ENCODE results near the gene MORN1. TPM values are rescaled to one million over a fixed set of nuclear protein-coding genes. Genes with fewer than 3 reads are reported as not detected.

MORN1 gene
- total and polyA plus RNA-seq, 11 donors = 2.2 to 8.2 (median 3.8) TPM

GRCh38 chr1:2435746-2436355 lies 44.5 kb upstream of the MORN1 start:
- TF ChIP-seq POLR2A (IDR thresholded peaks at IDR 0.05) (no peak), CTCF (IDR thresholded peaks at IDR 0.05) (no peak)
- H3K4me3 ChIP-seq = no peak overlapping the region
- no peak for ATAC-seq
- H3K27ac ChIP-seq = no peak overlapping the region
- no peak for DNase-seq
- H3K9me3 ChIP-seq = no peaks in the 10 kb centered on the region
- peaks cover 4 to 45% (median 16%) of the 10 kb centered on the region in 9 donors for H3K27me3 ChIP-seq
- no peaks in the 10 kb centered on the region for H3K36me3 ChIP-seq
- H3K4me1 ChIP-seq = no peaks in the 10 kb centered on the region
- intact Hi-C loops (cut with DNase I) = loop anchor here in 1 of 10 donors (10.0 kb wide), 1 partner anchor 219 kb away; no protein-coding TSS in a partner anchor
- WGBS, 4 donors = 67 to 79% (median 68%) methylated on average over 1 to 2 of the region's 2 CpGs

DNA sequence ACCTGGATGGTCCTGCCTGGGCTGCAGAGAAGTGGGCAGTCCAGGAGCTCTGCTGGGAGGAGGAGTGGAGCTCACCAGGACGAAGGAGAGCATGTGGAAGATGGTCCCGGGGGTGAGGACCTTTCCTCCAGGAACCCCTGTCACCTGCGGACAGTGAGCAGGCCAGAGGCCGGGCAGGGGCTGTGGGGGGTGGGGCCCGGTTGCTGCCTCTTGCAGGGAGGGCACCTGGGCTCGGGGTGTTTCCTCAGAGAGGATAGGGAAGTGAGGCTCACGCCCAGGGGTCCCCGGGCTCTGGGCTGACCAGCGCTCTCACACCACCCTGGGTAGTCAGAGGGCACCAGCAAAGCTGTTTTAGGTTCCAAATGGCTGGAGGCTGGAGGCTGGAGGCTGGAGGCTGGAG lies 43.7 kb upstream of the MORN1 start:
- peaks cover 4 to 46% (median 21%) of the 10 kb centered on the region in 9 donors for H3K27me3 ChIP-seq
- 67 to 80% (median 69%) methylated on average over 7 to 9 of the region's 9 CpGs for WGBS, 4 donors
- TF ChIP-seq POLR2A (IDR thresholded peaks at IDR 0.05) = no peak
- TF ChIP-seq CTCF (IDR thresholded peaks at IDR 0.05) = no peak
- DNase-seq (no peak), ATAC-seq (no peak)
- no peaks in the 10 kb centered on the region for H3K4me1 ChIP-seq
- H3K36me3 ChIP-seq = no peaks in the 10 kb centered on the region
- no peak overlapping the region for H3K27ac ChIP-seq
- intact Hi-C loops (cut with DNase I) = loop anchor here in 1 of 10 donors (10.0 kb wide), 1 partner anchor 220 kb away; no protein-coding TSS in a partner anchor
- no peak overlapping the region for H3K4me3 ChIP-seq
- peaks cover 0 to 2% (median 0%) of the 10 kb centered on the region in 12 donors for H3K9me3 ChIP-seq

GRCh38 chr1:2433936-2434655 lies 42.7 kb upstream of the MORN1 start:
- DNase-seq (no peak), ATAC-seq (no peak)
- no peaks in the 10 kb centered on the region for H3K4me1 ChIP-seq
- 75 to 79% (median 77%) methylated on average over 18 to 34 of the region's 34 CpGs for WGBS, 4 donors
- H3K36me3 ChIP-seq = no peaks in the 10 kb centered on the region
- TF ChIP-seq POLR2A (IDR thresholded peaks at IDR 0.05) = no peak
- no peak for TF ChIP-seq CTCF (IDR thresholded peaks at IDR 0.05)
- H3K27ac ChIP-seq = no peak overlapping the region
- H3K27me3 ChIP-seq = peaks cover 4 to 51% (median 21%) of the 10 kb centered on the region in 9 donors
- peaks cover 0 to 9% (median 0%) of the 10 kb centered on the region in 12 donors for H3K9me3 ChIP-seq
- intact Hi-C loops (cut with DNase I) = loop anchor here in 1 of 10 donors (10.0 kb wide), 1 partner anchor 221 kb away; no protein-coding TSS in a partner anchor
- no peak overlapping the region for H3K4me3 ChIP-seq

DNA sequence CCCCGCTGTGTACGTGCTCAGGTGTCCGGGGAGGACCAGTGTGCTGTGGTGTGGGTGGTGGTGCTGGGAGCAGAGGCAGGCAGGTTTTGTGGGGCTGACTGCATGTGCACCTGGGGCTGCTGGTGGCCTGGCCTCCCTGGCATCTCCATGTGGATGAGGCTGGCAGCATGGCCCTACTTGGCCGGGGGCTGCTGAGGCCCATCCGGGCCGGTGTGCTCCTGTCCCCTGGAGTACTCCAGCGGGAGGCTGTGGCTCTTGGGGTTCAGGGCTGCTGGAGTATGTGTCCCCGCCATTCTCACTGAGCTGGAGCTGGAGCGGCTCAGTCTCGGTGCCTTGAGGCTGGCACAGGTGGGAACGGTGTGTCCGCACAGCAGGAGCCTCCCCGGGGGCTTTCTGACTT lies 41.8 kb upstream of the MORN1 start:
- intact Hi-C loops (cut with DNase I) = loop anchor here in 1 of 10 donors (10.0 kb wide), 1 partner anchor 222 kb away; no protein-coding TSS in a partner anchor
- H3K9me3 ChIP-seq = peaks cover 0 to 9% (median 0%) of the 10 kb centered on the region in 12 donors
- peaks cover 4 to 57% (median 21%) of the 10 kb centered on the region in 9 donors for H3K27me3 ChIP-seq
- H3K4me1 ChIP-seq = no peaks in the 10 kb centered on the region
- no peak overlapping the region for H3K4me3 ChIP-seq
- no peak for DNase-seq
- ATAC-seq = no peak
- TF ChIP-seq POLR2A (IDR thresholded peaks at IDR 0.05) = no peak
- no peak for TF ChIP-seq CTCF (IDR thresholded peaks at IDR 0.05)
- no peak overlapping the region for H3K27ac ChIP-seq
- H3K36me3 ChIP-seq = no peaks in the 10 kb centered on the region
- whole genome bisulfite sequencing, 4 donors = 78 to 87% (median 82%) methylated on average over 5 to 13 of the region's 13 CpGs
